GM18868 (cell line): ENCODE measurements around the gene B3GNT4.
"Not testable (repeated sequence)": the region's sequence is repeated elsewhere in the genome, so short reads cannot be mapped to it uniquely, and the experiment has no call there.

ENCODE experiments used
- ATAC-seq: cut with Tn5 transposase; IDR thresholded peaks from one replicate; pipeline ENCODE4 v1.9.1; 2021; ENCODE audit warnings: mild to moderate bottlenecking, moderate library complexity; ENCODE audit not compliant: unreplicated experiment

Gene B3GNT4

DNA sequence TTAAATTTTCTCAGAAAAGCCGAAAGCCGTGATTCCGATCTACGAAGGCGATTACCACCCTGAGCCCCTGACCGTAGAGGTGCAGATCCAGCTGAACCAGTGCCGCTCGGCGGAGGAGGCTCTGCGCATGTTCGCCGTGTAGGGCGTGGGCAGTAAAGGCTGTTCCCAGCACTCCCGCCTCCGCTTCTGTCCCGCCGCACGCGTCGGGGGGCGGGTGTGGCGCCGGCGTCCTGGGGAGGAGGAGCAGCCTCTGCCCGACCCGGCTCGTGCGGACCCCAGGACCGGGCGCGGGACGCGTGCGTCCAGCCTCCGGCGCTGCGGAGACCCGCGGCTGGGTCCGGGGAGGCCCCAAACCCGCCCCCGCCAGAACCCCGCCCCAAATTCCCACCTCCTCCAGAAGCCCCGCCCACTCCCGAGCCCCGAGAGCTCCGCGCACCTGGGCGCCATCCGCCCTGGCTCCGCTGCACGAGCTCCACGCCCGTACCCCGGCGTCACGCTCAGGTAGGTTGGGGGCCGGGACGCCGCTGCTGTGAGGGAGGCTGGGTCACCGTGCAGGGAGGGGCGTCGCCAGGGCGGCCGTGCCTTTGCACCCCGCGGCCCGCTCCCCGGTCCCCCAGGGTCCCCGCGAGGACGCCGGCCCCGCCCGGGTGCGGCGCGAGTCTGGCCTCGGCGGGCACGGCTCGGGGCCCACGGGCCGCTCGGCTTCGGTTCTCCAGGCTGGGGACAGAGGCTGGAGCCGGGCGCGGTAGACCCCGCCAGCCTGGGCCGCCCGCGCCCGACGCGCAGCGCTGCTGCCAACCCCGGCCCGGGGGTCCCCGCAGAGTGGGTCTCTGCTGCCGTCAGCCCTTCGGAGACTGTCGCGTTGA, at the start of gene B3GNT4:
B3GNT4 (plus strand) TSS at position 409 of the 866 bp plus-strand sequence. CDS start 910 bp downstream, outside the sequence.
- no peak for ATAC-seq

DNA sequence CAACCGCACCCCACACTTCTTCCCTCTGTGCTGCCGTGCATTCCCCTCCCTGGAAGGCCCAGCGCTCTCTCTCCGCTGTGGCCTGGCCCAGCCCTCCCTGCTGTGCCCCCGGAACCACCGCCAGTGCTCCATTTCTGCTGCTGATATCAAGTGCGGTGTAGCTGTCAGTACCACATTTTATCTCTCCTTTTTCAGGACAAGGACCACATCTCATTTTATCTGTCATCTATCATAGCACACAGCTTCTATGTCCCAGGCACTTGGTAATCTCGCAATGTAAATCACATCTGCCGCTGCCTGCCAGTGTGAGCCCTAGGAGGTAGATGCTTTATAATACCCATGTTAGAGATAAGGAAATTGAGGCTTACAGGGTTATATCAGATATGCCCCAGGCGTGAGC, 47.8 kb upstream of the B3GNT4 start:
- ATAC-seq, result no peak

DNA sequence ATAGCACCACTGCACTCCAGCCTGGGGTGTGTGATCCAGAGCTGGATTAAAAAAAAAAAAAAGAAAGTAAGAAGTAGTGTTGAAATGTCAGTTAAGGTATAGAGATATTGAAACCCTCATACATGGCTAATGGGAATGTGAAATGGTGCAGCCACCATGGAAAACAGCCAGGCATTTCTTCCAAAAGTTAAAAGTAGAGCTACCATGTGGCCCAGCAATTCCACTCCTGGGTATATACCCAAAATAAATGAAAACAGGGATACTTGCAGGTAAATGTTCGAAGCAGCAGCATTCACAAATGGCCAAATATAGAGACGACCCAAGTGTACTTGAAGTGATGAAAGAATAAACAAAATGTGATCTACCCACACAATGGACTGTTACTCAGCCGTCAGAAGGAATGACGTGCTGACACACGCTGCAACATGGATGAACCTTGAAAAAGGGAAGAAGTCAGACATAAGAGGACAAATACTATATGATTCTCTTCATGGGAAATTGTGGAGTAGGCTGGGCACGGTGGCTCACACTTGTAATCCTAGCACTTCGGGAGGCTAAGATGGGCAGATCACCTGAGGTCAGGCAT, 44.7 kb upstream of the B3GNT4 start:
- no peak for ATAC-seq

DNA sequence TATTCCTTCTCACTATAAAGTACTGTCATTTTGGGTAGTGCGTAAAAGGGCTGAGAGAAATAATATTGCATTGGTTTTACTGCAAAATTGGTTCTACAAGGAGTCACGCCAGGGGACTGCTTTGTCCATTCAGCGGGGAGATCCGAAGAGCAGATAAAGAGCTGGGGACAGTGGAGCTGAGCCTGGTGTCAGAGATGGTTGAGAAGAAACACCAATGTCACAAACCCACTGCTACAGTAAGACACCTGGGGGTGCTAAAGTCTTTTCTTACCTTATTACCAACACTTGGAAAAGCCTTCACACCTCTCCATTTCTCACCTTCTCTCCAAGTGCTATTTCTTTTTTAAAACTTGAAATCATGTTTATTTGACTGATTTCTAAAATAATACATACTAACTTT, 43.6 kb upstream of the B3GNT4 start:
- no peak for ATAC-seq

DNA sequence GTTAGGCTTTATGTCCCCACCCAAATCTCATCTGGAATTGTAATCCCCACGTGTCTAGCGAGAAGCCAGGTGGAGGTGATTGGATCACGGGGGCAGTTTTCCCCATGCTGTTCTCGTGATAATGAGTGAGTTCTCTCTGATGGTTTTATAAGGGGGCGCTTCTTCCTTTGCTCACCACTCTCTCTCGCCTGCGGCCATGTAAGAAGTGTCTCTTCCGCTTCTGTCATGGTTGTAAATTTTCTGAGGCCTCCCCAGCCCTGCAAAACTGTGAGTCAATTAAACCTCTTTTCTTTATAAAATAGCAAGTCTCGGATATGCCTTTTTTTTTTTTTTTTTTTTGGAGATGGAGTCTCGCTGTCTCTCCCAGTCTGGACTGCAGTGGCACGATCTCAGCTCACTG, 42.7 kb upstream of the B3GNT4 start:
- ATAC-seq, result no peak

DNA sequence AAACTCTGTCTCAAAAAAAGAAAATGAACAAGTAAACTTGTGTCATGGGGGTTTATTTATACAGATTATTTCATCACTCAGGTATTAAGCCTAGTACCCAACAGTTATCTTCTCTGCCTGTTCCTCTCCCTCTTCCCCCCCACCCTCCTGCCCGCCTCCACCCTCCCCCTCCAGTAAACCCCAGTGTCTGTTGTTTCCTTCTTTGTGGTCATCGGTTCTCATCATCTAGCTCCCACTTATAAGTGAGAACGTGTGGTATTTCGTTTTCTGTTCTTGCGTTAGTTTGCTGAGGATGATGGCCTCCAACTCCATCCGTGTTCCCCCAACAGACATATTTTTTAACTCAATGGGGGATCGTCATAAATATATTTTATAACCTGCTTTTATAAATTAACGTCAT, 41.8 kb upstream of the B3GNT4 start:
- ATAC-seq, result no peak

DNA sequence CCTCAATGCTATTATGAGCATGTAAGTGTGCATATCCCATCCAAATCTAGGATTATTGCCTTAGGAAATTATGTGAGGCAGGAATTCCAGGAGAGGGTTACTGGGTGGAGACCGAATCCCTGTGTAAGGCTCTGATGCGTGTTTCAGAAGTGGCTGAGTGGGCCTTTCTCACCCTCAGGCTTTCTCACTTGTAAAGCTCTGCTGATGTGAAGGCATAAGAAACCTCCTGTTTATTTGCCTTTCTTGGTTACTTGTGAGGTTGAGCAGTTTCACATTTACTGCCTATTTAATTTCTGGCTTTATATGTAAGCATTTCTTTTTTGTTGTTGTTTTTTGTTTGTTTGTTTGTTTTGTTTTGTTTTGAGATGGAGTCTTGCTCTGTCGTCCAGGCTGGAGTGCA, 40.5 kb upstream of the B3GNT4 start:
- no peak for ATAC-seq

DNA sequence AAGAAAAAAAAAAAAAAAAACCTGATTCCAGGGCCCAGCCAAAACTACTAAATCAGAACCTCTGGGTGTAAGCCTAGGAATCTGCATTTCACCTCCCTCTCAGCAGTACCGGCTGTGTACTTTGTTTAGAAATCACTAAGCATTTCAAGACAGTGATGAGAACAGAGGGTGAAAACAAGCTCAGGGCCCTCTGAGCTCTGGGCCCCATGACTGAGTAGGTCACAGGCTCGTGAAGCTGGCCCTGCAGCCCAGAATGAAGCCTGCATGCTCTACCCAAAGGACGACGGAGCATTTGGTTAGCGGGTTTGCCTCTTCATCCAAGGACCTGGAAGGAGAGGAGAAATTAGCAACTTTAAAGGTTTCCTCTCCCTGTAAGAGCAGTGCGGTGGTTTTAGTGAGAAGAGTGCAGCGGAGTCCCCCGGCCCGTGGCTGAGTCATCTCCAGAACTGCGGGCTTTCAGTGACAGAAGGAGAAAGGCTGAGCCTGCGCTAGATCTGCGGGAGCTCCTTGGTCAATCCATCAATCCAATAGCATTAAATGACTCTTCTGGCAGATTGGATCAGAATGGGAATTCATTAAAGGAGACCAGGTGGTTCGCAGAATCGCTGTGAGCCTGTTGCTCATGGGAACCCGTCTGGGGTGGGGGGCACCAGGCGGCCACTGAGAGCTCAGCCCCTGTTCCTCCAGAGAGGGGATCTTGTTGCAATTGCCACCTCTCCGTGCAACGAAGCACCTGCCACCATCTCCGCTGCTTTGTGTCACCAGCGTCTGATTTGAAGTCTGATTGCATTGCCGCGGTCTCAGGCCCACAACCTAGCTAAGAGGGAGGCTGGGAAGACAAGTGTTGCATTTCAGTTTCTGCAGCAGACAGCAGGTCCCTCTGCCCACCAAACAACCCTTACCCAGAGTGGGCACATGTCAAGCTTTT, 36.8 kb upstream of the B3GNT4 start:
- ATAC-seq, result peak; percentile 41

DNA sequence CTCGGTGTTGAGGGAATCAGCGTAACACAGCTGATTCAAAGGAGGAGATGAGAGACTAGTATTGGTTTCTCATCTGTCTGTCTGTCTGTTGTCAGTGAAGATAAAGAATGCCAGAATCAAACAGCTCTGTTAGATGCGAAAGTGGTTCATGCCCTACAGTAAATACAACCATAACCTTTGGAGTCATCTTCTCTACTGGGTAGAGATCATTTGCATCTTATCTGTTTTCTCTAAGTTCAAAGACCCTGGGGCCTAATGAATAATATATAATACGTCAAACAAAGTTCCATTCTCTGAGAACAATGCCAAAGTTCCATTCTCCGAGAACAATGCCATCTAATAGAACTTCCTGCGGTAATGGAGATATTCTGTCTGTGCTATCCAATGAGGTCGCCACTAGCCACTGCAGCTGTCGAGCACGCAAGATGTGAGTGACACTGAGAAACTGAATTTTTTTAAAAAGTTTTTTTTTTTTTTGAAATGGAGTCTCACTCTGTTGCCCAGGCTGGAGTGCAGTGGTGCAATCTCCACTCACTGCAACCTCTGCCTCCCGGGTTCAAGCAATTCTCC, 36.1 kb upstream of the B3GNT4 start:
- no peak for ATAC-seq

DNA sequence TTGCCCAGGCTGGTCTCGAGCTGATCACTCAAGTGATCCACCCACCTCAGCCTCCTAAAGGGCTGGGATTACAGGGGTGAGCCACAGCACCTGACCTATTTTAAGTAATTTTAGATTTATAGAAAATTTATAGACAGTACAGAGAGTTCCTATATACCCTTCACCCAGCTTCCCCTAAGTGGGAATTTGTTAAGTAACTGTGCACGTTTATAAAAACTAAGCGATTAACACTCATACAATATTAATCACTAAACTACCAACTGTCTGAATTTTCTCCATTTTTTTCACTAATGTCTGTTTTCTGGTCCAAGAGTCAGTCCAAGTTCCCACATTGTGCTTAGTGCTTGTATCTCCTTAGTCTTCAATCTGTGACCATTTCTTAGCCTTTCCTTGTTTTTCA, 35.0 kb upstream of the B3GNT4 start:
- ATAC-seq, result no peak

DNA sequence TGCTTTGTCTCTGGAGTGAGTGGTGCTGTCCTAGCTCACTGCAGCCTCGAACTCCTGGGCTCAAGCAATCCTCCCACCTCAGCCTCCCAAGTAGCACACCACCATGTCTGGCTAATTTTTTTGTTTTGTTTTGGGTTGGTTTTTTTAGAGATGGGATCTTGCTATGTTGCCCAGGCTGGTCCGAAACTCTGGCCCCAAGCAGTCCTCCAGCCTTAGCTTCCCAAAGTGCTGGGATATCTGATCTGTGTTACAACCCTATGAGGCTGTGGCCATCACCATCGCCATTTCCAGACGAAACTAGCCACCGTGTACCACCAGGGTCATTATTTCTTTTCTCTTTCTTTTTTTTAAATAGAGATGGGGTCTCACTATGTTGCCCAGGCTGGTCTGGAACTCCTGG, 32.1 kb upstream of the B3GNT4 start:
- ATAC-seq, result no peak

DNA sequence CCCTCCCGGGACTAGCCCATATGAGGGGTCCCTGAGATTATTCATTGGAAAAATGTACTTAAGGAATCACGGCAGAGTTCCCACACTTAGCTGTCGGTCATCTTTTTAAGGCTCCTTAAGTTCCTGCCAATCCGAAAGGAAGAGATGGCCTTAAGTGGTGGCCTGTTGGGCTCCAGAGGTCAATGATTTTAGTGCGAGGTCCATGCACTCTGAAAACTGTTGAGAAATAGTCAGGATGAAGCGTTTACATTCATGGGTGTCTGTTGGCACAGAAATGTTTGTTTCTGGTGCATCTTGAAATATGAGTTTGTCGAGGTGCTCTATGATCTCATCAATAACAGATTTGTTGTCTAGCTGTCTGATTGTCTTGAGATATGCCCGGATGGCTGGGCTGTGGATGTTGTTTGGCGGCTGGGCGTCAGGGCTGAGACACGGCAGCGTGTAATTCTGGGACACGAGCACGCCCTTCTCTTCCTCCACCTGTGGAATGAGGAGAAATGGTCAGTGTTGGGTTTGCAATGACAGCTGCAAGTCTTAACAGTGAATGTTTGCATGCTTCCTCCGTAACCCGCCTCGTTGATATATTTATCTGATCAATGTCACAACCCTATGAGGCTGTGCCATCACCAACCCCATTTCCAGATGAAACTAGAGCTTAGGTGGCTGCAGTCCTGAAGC, 31.1 kb upstream of the B3GNT4 start:
- no peak for ATAC-seq

DNA sequence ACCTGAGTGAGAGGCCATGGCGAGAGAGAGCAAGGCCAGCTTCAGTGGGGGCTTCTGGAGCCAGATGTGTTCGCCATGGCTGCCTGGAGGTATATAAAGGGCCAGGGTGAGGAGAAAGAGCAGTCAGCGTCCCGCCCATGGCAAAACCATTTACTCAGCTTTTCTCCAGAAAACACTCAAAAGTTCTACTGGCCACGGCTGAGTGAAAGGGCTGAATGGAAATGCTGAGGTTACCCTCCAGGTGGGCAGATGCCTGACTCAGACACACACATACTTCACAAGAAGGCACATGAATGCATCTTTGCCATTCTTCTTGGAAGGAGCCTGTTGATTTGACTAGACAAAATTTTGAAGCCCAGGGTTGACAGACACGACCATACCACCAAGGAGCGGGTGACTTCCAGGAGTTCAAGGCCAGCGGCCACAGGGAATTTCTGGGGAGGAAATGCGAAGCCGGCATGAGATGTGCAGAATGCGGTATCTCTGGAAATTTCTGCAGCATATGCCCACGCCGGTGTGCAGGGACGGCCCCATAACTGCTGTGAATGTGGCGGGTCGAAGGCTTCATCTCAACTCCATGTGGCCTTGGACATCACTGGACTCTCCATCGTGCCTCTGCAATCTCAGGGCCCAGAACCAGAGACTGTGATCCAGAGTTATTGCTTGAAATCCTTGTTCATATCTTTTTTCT, 29.2 kb upstream of the B3GNT4 start, which contains the start of gene IL31:
IL31 (minus strand) TSS at position 67 of the 691 bp plus-strand sequence; CDS start at position 18, 49 bp downstream.
- no peak for ATAC-seq

DNA sequence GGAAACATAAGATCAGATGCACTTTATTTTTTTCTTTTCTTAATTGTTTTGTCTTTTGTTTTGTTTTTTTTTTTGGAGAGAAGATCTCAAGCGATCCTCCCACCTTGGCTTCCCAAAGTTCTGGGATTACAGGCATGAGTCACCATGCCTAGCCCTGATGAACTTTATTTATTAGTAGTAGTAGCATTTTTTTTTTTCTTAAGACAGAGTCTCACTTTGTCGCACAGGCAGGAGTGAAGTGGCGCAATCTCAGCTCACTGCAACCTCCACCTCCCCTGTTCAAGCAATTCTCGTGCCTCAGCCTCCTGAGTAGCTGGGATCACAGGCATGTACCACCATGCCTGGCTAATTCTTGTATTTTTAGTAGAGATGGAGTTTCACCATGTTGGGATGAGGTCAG, 27.0 kb upstream of the B3GNT4 start:
- ATAC-seq, result not testable (repeated sequence)

DNA sequence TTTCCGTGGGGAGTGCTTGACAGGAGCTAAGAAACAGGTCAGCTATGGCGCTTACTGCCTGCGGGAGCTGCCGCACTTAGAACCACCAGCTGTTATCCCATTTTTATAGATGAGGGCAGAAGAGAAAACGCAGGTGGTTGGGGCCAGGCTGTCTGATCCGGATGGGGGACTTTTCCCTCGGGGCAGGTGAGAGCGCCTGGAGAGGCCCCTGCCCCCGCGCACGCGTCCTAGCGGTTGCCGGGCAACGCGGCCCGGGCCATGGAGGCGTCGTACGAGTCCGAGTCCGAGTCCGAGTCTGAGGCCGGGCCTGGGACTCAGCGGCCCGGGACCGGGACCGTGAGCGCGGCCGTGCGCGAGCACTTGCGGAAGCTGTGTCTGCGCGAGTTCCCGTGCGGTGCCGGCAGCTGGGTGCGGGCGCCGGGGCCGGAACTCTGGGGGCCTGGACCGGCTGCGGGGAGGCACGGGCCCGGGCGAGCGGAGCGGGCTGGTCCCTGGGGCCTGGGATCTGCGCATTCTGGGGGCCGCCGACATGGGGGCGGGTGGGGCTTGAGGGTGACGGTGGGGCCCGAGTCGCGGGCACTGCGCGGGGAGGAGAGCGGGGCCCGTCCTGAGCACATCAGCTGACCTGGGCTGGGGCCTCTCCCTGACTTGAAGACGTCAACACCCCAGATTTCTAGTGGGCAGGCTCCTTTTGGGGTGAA, 20.5 kb upstream of the B3GNT4 start, which contains the start of gene LRRC43:
LRRC43 (plus strand) TSS at position 237 of the 701 bp plus-strand sequence; CDS start at position 259, 22 bp downstream.
- no peak for ATAC-seq

DNA sequence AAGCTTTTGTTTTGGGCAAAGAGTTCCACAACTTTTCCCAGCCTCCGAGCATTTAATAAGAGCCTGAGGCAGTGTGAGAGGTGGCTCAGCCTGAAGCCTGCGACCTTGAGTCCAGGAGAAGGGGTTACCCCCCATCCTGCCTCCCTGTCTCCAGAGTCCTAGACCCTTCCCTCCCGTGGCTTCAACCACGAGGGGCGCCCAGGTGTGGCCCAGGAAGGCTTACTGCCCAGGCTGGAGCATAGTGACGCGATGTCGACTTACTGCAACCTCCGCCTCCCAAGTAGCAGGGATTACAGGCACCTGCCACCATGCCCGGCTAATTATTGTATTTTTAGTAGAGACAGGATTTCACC, 19.9 kb upstream of the B3GNT4 start:
- ATAC-seq, result no peak

DNA sequence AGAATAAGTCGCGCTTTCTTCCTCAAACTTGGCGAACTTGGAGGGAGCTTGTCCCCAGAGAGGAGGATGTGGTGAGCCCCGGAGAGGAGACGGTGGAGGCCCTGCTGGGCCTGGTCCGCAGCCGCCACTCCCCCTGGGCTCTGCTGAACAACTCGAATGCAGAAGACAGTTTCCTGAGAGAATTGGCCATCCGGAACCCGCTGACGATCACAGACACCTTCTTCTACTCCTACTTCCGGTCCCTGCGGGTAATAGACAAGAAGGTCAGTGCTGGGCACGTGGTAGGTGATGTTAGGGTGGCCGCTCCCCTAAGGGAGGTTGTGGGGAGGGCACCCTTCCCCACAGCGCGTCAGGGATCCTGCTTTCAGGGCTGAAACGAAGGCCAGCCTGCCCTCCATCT, 19.0 kb upstream of the B3GNT4 start:
- no peak for ATAC-seq

DNA sequence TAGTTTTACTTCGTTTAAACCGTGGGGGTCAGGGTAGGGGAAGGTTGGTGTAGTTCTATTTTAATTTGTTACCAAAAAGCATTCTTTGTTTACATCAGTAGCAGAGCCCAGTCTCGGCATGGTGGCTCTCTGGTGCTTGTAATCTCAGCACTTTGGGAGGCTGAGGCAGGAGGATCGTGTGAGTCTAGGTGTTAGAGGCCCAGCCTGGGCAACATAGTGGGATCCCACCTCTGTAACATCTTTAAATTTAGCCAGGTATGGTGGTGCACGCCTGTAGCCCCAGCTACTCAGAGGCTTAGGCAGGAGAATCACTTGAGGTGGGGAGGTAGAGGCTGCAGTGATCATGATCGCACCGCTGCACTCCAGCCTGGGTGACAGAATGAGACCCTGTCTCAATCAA, 18.4 kb upstream of the B3GNT4 start:
- ATAC-seq, result no peak

DNA sequence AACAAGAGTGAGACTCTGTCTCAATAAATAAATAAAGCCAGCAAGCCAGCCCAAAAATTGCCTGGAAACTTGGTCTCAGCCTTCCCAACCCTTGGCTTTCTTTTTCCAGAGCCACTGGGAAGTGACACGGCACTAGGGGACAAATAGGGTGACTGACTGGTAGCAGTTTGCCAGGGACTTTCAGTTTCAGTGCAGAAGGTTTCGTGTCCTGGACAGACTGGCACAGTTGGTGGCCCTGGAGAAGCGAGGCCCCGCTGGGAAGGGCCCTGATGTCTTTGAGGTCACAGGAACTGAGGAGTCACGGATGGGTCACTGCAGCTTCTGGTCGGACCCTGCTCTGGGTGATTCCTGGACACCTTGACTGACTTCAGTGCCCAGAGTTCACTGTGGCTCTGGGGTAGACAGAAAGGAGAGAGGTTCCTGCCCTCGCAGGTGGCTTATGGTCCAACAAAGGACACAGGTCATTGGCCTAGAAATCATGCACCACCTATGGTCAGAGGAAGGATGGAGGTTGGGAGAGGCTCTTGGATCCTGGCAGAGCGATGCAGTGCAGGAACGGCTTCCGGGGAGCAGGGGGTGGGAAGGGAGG, 17.9 kb upstream of the B3GNT4 start:
- no peak for ATAC-seq
